Left ventricle myocardium superior (tissue), 1 donor: Measurements from ENCODE around the gene OST4. TPM values are rescaled to one million over a fixed set of nuclear protein-coding genes. Genes with fewer than 3 reads are reported as not detected.
"Not testable (repeated sequence)": the region's sequence is repeated elsewhere in the genome, so short reads cannot be mapped to it uniquely, and the experiment has no call there.

Experiments
- ATAC-seq: fragments of 200-7000 bp; cut with Tn5 transposase; one replicate; pipeline ENCODE4 v1.9.1; 2020; ENCODE audit warnings: mild to moderate bottlenecking, moderate library complexity
- DNase-seq: peaks from one replicate; pipeline ENCODE4 v3.0.0-alpha.2; 2020
- intact Hi-C: fragments of 100-400 bp; cut with micrococcal nuclease; formaldehyde crosslinking; loops from one replicate; pipeline ENCODE4 v1.11.0; 2022
- long read RNA-seq: library from polyadenylated mRNA; unstranded; transcript quantifications from one replicate; pipeline ENCODE4 v2.0.0, GENCODE V29; 2021
- total RNA-seq: library from RNA; stranded (reverse); fragmentation: NEBNext Ultra II Directional; extraction: Animal tissue kit (Norgen Biotek cat#: 25700); gene quantifications from one replicate; pipeline ENCODE4 v1.2.1, GENCODE V29; 2021
- donor health status: DM: no; HTN: yes; CAD: no; lungs with severe emphysema.

The OST4 gene
- 374 TPM for total RNA-seq
- long read RNA-seq, transcript OST4-203 (3 exons, 561 nt) = major isoform, 223 of 233 reads
- long read RNA-seq, transcript OST4-201 (2 exons, 559 nt) = minor isoform, 6 of 233 reads
- long read RNA-seq, partial matches to known transcripts = 0 of 233 reads
- long read RNA-seq, other reads (novel, unspliced or antisense) = 4 of 233 reads

- peak; percentile 98 for DNase-seq
- intact Hi-C loops = no loop called here
- peak; percentile 95 for ATAC-seq
Observed at GRCh38 chr2:27071277-27071989, at the start of gene OST4. Gene OST4 (minus strand): TSS chr2:27071654.

GRCh38 chr2:27119330-27119670, 47.8 kb upstream of the OST4 start:
- ATAC-seq, intact Hi-C loops: not testable (repeated sequence)

GRCh38 chr2:27118525-27119329, 47.3 kb upstream of the OST4 start, which contains the start of gene CGREF1:
Gene CGREF1 (minus strand): TSS chr2:27119128. CDS start chr2:27104366, 14,762 bp downstream.
- ATAC-seq (no peak), DNase-seq (no peak)
- intact Hi-C loops = no loop called here

More at GRCh38 chr2:27119330-27119670, 47.8 kb upstream of the OST4 start:
- not testable (repeated sequence) for DNase-seq

GRCh38 chr2:27117995-27118524, 46.6 kb upstream of the OST4 start:
- DNase-seq = no peak
- intact Hi-C loops = no loop called here

GRCh38 chr2:27115519-27115918, 44.1 kb upstream of the OST4 start:
- intact Hi-C loops = no loop called here
- no peak for DNase-seq
- ATAC-seq = no peak

More at GRCh38 chr2:27117995-27118524, 46.6 kb upstream of the OST4 start:
- ATAC-seq = no peak

- intact Hi-C loops, ATAC-seq, DNase-seq: not testable (repeated sequence)
Observed at GRCh38 chr2:27111392-27112078, 40.1 kb upstream of the OST4 start.

DNA sequence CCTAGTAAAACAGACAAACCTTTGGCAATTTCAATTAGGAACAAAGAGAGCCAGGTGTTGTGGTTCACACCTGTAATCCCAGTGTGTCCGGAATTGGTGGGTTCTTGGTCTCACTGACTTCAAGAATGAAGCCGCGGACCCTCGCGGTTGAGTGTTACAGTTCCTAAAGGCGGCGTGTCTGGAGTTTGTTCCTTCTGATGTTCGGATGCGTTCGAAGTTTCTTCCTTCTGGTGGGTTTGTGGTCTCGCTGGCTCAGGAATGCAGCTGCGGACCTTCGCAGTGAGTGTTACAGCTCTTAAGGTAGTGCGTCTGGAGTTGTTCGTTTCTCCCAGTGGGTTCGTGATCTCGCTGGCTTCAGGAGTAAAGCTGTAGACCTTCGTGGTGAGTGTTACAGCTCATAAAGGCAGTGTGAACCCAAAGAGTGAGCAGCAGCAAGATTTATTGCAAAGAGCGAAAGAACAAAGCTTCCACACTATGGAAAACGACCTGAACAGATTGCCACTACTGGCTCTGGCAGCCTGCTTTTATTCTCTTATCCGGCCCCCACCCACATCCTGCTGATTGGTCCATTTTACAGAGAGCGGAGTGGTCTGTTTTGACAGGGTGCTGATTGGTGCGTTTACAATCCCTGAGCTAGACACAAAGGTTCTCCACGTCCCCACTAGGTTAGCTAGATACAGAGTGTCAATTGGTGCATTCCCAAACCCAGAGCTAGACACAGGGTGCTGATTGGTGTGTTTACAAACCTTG, 39.3 kb upstream of the OST4 start:
- DNase-seq, intact Hi-C loops, ATAC-seq: not testable (repeated sequence)

DNA sequence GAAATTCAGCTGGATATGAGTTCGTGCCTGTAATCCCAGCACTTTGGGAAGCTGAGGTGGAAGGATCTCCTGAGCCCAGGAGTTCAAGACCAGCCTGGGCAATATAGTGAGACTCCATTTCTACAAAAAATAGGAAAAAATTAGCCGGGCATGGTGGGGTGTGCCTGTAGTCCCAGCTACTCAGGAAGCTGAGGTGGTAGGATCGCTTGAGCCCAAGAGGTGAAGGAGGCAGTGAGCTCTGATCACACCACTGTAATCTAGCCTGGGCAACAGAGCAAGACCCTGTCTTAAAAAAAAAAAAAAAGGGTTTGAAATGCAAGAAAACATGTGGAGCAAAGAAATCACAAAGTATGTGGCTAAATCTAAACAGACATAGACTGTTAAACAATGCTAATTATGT, 37.6 kb upstream of the OST4 start:
- intact Hi-C loops = no loop called here
- DNase-seq (no peak), ATAC-seq (no peak)

- intact Hi-C loops = no loop called here
- ATAC-seq (no peak), DNase-seq (no peak)
Observed at GRCh38 chr2:27108221-27108620, 36.8 kb upstream of the OST4 start.

DNA sequence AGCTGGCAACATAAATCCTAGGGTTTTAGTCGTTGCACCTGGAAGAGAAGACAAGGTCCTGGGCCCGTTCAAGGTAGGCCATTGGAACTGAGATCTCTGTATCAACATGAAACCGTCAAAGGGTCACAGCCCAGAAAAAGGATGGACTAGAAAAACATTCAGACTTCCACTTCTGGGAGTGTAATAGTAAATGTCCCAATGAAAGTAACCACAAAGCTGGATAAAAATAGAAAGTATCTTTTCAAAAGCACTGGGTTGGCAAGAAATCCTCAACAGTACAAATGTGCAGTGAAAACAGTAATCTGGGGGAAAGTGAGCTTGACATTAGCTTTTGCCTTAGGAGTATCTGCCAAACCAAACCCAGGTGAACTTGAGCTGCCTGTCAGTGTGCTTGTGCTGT, 34.5 kb upstream of the OST4 start:
- intact Hi-C loops = no loop called here
- DNase-seq (no peak), ATAC-seq (no peak)

DNA sequence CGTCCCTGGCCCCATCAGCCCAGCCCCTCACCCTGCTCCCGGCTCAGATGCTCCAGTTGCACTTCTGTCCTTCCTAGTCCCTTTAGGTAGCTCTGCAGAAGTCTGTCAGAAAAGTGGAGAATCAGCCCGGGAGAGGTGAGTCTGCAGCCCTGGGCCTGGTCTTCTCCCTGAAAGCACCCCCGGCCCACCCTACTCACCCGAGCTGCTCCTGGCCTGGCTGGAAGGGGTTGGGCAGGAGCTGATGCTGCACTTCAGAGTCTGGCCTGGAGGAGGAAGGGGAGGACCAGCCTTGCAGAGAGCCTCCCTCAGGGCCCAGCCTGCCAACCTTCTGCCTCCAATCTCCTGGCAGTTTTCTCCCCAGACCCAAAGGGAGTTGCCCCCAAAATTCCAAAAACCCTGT, 30.9 kb upstream of the OST4 start:
- no peak for ATAC-seq
- no peak for DNase-seq
- intact Hi-C loops = no loop called here

DNA sequence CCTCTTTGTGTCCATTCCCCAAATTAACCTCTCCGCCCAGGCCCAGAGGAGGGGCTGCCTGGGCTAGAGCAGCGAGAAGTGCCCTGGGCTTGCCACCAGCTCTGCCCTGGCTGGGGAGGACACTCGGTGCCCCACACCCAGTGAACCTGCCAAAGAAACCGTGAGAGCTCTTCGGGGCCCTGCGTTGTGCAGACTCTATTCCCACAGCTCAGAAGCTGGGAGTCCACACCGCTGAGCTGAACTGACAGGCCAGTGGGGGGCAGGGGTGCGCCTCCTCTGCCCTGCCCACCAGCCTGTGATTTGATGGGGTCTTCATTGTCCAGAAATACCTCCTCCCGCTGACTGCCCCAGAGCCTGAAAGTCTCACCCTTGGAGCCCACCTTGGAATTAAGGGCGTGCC, 28.6 kb upstream of the OST4 start:
- no peak for DNase-seq
- ATAC-seq = no peak
- intact Hi-C loops = no loop called here

GRCh38 chr2:27099334-27099955, 28.0 kb upstream of the OST4 start:
- ATAC-seq (no peak), DNase-seq (no peak)
- intact Hi-C loops = loop anchor here (10.0 kb wide), 2 partner anchors 85 to 185 kb away; partner anchors contain the start of gene TRIM54

GRCh38 chr2:27097341-27097740, 25.9 kb upstream of the OST4 start:
- DNase-seq = no peak
- intact Hi-C loops = loop anchor here (10.0 kb wide), 2 partner anchors 87 to 187 kb away; partner anchors contain the start of gene TRIM54
- no peak for ATAC-seq

- intact Hi-C loops = loop anchor here (10.0 kb wide), 2 partner anchors 88 to 188 kb away; partner anchors contain the start of gene TRIM54
- peak; percentile 16 for ATAC-seq
- no peak for DNase-seq
Observed at GRCh38 chr2:27096748-27097297, 25.4 kb upstream of the OST4 start.

DNA sequence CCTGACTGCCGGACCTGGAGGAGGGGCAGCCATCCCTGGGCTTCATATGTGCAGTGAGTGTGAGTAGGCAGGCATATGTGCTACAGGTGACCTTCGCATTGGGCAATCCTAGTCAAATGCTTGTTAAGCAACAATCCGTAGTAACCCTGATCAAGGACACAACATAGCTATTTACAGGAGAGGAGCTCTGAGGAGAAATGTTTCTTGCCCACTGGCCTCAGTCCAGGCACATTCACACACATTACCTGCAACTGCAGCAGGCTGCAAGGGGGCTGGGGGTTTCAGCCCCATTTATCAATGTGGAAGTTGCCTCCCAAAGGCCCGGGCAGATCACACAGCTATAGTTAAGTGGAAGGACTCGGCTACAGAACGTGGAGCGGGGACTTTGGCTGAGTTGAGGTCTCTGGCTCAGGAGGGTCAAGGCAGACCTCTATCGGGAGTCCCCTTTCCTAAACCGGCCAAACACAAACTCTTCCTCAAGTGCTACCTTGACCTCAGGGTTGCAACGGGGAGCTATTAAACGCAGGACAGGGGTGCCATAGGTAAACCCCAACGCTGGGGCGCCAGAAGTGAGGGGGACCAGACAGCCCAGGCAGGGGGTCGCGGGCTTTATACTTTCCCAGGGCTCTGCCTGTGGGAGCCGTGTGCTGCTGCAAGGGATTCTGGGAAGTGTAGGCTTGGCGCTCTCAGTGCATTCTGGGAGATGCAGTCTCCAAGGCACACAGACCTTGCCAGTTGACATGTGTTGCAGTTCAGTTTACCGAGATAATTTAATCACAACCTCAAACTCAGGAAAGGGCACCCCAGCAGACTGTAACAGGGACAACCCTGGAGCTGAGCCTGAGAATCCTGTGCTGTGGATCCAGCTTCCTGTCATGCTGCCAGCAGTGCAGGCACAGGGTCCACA, 24.5 kb upstream of the OST4 start:
- intact Hi-C loops = loop anchor here (10.0 kb wide), 2 partner anchors 89 to 189 kb away; partner anchors contain the start of gene TRIM54
- ATAC-seq (peak; percentile 87), DNase-seq (peak; percentile 70)

GRCh38 chr2:27095427-27095744, 23.9 kb upstream of the OST4 start:
- ATAC-seq = no peak
- no peak for DNase-seq

More at GRCh38 chr2:27095427-27095744, 23.9 kb upstream of the OST4 start:
- intact Hi-C loops = loop anchor here (10.0 kb wide), 2 partner anchors 89 to 189 kb away; partner anchors contain the start of gene TRIM54
